GM13976 (cell line): ENCODE results near the gene MAP3K13.

ENCODE experiments used
- DNase-seq: peaks from one replicate; pipeline ENCODE4 v3.0.0; 2012; ENCODE audit warnings: low spot score
- in situ Hi-C: fragments of 300-500 bp; cut with MboI; formaldehyde crosslinking; loops from one replicate; pipeline ENCODE4 v1.12.0; 2022; ENCODE audit warnings: low sequenced_read_pairs, mixed read lengths, inconsistent platforms; ENCODE audit not compliant: unreplicated experiment
- TF ChIP-seq, protein P1 (sequence below): IDR thresholded peaks from 2 replicates; pipeline ENCODE4 v1.5.1; 2012; ENCODE audit warnings: borderline replicate concordance, mild to moderate bottlenecking; ENCODE audit not compliant: insufficient read depth; ENCODE audit errors: extremely low read depth, missing control alignments, control extremely low read depth

MAP3K13 gene

DNA sequence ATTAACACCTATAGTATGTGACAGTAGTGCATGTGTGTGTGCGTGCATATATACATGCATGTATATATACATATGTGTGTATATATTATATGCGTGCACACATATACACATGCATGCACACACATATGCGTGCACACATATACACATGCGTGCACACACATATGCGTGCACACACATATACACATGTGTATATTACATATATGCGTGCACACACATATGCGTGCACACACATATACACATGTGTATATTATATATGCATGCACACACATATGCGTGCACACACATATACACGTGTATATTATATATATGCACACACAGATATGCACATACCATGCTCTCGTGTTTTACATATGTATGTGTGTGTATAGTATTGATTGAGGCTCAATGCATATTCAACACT, 42.0 kb upstream of the MAP3K13 start:
- DNase-seq: no peak
- in situ Hi-C loops: no loop called here
- TF ChIP-seq, protein P1, sequence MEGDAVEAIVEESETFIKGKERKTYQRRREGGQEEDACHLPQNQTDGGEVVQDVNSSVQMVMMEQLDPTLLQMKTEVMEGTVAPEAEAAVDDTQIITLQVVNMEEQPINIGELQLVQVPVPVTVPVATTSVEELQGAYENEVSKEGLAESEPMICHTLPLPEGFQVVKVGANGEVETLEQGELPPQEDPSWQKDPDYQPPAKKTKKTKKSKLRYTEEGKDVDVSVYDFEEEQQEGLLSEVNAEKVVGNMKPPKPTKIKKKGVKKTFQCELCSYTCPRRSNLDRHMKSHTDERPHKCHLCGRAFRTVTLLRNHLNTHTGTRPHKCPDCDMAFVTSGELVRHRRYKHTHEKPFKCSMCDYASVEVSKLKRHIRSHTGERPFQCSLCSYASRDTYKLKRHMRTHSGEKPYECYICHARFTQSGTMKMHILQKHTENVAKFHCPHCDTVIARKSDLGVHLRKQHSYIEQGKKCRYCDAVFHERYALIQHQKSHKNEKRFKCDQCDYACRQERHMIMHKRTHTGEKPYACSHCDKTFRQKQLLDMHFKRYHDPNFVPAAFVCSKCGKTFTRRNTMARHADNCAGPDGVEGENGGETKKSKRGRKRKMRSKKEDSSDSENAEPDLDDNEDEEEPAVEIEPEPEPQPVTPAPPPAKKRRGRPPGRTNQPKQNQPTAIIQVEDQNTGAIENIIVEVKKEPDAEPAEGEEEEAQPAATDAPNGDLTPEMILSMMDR: no peak

DNA sequence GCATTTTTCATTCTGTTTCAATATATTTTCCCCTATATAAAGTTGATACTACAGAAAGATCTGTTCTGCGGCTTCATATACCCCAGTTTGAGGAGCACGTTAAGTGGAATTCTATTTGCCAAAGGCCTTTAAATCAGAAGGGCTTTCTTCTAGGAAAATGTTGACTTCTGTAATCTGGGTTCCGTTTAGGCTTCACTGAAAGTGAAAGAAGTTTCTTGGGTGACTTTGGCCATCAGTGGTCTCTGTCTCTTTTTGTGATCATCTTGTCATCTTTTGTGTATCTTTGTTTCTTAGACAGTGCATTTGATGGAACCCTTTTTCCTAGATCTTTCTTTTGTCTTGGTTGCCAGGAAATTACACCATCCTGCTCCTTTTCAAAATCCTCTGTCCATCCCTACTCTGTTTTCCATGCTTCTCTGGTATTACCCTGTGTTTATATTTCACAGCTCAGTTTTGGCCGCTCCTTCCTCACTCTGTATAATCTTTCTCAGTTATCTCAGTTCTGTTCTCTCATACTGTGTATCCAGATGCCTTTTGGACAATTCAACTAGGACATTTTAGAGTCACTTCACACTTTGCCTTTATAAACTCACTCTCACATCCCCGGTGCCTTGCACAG, 40.7 kb upstream of the MAP3K13 start:
- in situ Hi-C loops: no loop called here
- DNase-seq: no peak
- TF ChIP-seq, protein P1: no peak

DNA sequence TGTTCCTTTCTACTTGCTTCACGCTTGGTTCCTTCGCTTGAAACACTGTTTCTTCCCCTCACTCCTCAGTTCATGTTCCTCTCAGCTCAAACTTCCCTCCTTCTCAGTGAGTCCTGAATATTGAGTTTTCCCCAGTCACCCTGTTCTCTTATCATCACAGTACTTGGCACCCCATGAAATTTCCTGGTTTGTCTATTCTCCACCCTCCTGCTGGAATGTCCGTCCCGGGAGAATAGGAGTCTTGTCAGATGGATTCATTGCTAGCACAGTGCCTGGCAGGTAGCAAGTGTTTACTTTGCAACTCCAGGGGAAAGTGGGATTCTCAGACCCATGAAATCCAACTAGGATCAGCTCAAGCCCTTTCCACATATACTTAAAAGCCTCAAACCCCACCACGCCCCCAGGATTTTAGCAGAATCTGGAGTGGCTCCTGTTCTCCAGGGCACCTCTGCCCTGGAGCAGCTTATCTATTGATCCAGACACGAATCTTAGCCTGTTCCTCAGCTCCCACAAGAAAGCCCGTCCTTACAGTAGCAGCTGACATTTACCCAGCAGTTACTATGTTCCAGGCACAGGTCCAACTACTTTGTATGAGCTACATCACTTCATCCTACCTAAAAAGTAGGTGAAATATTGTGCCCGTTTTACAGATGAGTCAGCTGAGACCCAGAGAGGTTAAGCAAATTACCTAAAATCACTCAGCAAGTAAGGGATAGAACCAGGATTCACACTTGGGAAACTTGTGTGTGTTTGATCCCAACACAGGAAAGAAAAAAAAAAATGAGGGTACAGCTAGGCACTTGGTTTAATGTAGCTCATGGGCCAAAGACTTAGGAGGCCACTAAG, 36.8 kb upstream of the MAP3K13 start:
- in situ Hi-C loops: no loop called here
- no peak for DNase-seq
- TF ChIP-seq, protein P1: no peak

DNA sequence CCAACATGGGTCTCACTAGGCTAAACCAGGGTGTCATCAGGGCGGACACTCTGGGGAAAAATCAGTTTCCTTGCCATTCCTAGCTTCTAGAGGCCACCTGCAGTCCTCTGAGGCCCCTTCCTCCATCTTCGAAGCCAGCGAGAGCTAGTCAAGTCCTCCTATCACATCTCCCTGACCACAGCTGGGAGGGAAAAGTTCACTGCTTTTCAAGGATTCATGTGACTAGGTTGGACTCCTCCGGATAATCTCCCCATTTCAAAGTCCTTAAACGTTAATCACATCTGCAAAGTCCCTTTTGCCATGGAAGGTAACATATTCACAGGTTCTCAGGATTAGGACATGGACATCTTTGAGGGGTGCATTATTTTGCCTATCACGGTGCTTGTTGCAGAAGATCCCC, 35.9 kb upstream of the MAP3K13 start:
- in situ Hi-C loops: no loop called here
- TF ChIP-seq, protein P1: no peak
- DNase-seq: no peak

DNA sequence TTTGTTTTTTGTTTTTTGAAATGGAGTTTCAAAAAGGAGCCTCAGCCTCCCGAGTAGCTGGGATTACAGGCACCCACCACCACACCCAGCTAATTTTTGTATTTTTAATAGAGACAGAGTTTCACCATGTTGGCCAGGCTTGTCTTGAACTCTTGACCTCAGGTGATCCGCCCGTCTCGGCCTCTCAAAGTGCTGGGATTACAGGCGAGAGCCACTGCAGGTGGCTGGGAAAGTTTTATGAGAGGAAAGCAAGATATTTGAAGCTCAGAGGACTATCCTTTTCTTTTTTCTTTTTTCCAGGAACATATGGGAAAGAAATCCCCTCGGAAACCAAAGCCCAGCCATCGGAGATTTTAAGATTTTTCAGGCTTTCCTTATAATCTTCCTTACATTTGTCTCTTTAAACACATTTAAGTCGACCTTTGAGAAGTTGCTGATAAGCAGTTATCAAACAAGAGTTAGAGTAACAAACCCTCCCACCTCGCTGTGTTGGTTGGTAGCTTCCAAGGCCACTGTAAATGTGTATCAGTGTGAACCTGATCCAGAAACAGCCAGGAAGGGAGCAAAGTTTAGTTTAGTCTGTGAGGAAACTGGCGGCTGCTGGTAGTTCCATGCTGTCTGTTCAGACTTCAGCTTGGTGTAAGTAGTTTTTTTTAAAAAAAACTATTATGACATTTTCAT, 34.5 kb upstream of the MAP3K13 start:
- DNase-seq: no peak
- TF ChIP-seq, protein P1: no peak
- in situ Hi-C loops: no loop called here

DNA sequence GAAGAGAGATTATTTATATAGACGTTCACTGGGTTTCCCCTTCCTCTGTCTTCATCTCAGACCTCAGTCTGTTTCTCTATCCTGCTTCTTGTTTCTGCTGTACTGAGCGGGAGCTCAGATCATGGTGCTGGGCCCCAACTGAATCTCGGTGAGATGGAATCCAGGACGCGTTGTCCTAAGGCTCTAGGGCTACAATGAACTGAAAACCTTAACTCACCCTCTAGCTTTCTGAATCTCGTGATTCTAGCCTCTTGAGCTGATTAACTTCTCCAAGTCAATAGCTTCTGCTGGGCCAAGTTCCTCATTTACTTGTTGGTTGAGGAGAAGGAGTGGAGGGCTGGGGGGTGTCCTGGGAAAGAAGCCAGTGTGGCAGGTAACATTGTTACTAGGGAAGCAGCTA, 32.7 kb upstream of the MAP3K13 start:
- in situ Hi-C loops: no loop called here
- DNase-seq: no peak
- TF ChIP-seq, protein P1: no peak
